NT2/D1 (cell line): Measurements from ENCODE around the gene TNFRSF13B.
"Not testable (repeated sequence)": the region's sequence is repeated elsewhere in the genome, so short reads cannot be mapped to it uniquely, and the experiment has no call there.

ENCODE experiments used
- DNase-seq: peaks from one replicate; pipeline ENCODE4 v3.0.0-alpha.2; 2011; ENCODE audit warnings: low read depth, low spot score
- H3K27me3 ChIP-seq: 2 replicates; pipeline ENCODE4 v1.6.0; 2011; ENCODE audit warnings: mild to moderate bottlenecking; ENCODE audit not compliant: insufficient read length, insufficient read depth
- H3K36me3 ChIP-seq: 2 replicates; pipeline ENCODE4 v1.6.1; 2011; ENCODE audit warnings: mild to moderate bottlenecking, low read length, mixed read lengths; ENCODE audit not compliant: insufficient read depth, insufficient read length
- H3K4me1 ChIP-seq: 2 replicates; pipeline ENCODE4 v1.5.1; 2011; ENCODE audit not compliant: insufficient read depth, insufficient read length
- H3K4me3 ChIP-seq: 2 replicates; pipeline ENCODE4 v1.5.1; 2011; ENCODE audit warnings: low read depth; ENCODE audit not compliant: insufficient read length
- H3K9ac ChIP-seq: 2 replicates; pipeline ENCODE4 v1.6.0; 2011; ENCODE audit warnings: low read depth; ENCODE audit not compliant: insufficient read length
- H3K9me3 ChIP-seq: 2 replicates; pipeline ENCODE4 v1.5.1; 2011; ENCODE audit warnings: mild to moderate bottlenecking, low read length; ENCODE audit not compliant: insufficient read depth
- SUZ12 ChIP-seq: IDR thresholded peaks from 2 replicates; pipeline ENCODE4 v1.6.1; 2011; ENCODE audit not compliant: insufficient read length, insufficient read depth; ENCODE audit errors: extremely low read depth
- YY1 ChIP-seq: IDR thresholded peaks from 2 replicates; pipeline ENCODE4 v1.6.1; 2011; ENCODE audit not compliant: insufficient read length, insufficient read depth
- ZNF274 ChIP-seq: IDR thresholded peaks from 2 replicates; pipeline ENCODE4 v1.6.1; 2011; ENCODE audit warnings: mild to moderate bottlenecking, low read depth, low read length

Gene TNFRSF13B

DNA sequence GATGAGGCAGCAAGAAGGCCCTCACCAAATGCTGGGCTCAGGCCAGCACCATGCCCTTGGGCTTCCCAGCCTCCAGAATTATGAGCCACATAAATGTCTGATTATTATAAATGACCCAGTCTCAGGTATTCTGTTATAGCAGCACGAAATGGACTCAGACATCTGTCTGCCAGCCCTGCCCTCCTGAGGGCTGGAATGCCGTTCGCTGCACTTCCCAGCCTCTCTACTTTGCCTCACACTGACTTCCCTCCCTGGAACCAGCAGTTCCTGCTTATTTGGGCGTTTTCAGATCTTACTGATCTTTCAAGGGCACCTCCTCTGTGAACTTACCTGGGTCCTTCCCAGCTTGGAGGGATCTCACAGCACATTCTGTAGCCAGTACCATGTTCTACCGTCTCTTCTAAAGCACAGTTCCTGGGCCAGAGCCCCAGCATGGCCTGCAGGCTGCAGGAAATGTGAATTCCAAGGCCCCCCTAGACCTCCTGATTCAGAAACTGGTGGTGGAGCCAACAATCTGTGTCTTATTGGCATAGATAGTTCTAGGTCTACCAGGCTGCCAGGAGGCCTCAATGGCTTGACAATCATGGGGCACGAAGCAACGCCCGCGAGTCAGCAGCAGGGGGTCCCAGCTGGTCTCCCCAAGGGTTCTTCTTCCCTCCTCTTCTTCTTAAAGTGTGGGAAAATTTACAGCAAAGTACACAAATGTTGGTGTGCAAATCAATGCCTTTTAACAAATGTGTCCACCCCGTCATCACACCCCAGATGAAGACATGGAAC lies 36.9 kb upstream of the TNFRSF13B start:
- not testable (repeated sequence) for H3K9me3 ChIP-seq, H3K36me3 ChIP-seq, H3K4me1 ChIP-seq, H3K27me3 ChIP-seq, H3K4me3 ChIP-seq, H3K9ac ChIP-seq, DNase-seq

DNA sequence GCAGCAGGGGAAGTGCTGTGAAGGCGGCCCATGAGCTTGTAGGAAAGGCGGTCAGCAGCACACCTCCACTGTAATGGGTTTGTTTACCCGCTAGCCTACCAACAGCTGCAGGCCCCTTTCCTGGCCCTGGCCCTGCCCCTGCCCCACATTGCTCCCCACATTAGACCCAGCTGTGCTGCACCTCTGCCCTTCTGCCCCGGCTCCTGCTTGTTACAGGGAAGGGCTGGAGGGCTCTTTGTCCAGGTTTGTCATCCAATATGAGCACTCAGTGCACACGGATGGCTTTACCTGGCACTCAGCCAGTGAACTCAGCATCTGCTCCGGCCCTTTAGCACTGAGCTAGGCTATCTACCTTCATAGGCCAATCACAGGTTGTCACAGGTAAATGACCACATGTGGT lies 36.0 kb upstream of the TNFRSF13B start:
- not testable (repeated sequence) for H3K9ac ChIP-seq, H3K36me3 ChIP-seq, H3K4me1 ChIP-seq, H3K9me3 ChIP-seq, H3K27me3 ChIP-seq, DNase-seq, H3K4me3 ChIP-seq

GRCh38 chr17:17004997-17005614 lies 33.2 kb upstream of the TNFRSF13B start:
- H3K4me1 ChIP-seq, H3K27me3 ChIP-seq, H3K9ac ChIP-seq, H3K4me3 ChIP-seq, H3K9me3 ChIP-seq, H3K36me3 ChIP-seq, DNase-seq: not testable (repeated sequence)

- H3K9ac ChIP-seq = no peak overlapping the region
- H3K4me1 ChIP-seq = peaks cover 7% of the 10 kb centered on the region
- DNase-seq = no peak
Measured at GRCh38 chr17:17004251-17004996, 32.5 kb upstream of the TNFRSF13B start.

DNA sequence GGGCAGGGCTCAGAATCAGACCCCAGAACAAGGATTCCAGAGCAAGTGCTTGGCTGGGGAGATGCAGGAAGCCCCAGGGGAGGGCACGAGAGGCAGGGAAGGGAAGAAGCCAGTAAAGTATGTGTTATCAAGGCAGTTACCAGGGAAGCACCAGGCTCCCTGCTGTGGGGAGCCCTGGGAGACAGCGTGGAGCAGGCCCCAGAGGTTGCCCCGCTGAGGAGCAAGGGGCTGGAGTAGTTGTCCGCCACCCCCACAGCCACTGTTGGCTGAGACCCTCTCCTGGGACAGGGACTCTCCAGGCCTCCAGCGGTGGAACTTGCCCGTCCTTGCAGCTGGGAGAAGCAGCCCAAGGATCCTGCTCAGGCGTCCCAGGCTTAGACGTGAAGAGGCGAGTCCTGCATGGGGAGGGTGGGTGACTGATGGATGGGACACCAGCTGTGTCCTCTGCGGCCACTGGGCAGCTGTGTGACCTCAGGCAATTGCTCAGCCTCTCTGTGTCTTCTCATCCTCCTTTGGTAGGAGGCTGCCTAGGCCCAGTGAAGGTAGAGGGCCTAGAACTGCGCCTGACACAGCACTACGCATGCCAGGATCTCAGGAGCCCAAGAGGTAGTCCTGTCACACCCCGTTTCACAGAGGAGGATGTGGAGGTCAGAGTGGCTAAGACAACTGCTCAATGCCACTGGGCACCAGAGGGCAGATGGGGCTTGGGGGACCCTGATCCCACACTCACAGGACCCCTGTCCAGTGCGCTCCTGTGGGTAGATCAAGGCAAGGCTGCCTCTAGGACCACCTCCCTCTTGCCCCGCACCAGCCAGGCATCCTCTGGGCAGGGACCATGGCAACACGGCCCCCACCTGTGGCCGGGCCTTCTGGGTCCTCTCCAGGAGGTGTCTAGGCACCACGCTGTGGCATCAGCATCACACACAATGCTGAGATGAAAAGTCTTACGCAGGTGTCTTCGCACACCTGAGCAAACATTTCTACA lies 31.1 kb upstream of the TNFRSF13B start:
- not testable (repeated sequence) for DNase-seq, H3K4me1 ChIP-seq

More at GRCh38 chr17:17004251-17004996, 32.5 kb upstream of the TNFRSF13B start:
- H3K36me3 ChIP-seq = no peaks in the 10 kb centered on the region
- no peaks in the 10 kb centered on the region for H3K27me3 ChIP-seq
- no peaks in the 10 kb centered on the region for H3K9me3 ChIP-seq
- H3K4me3 ChIP-seq = no peak overlapping the region
- TF ChIP-seq SUZ12 (no peak), ZNF274 (no peak), YY1 (no peak)

DNA sequence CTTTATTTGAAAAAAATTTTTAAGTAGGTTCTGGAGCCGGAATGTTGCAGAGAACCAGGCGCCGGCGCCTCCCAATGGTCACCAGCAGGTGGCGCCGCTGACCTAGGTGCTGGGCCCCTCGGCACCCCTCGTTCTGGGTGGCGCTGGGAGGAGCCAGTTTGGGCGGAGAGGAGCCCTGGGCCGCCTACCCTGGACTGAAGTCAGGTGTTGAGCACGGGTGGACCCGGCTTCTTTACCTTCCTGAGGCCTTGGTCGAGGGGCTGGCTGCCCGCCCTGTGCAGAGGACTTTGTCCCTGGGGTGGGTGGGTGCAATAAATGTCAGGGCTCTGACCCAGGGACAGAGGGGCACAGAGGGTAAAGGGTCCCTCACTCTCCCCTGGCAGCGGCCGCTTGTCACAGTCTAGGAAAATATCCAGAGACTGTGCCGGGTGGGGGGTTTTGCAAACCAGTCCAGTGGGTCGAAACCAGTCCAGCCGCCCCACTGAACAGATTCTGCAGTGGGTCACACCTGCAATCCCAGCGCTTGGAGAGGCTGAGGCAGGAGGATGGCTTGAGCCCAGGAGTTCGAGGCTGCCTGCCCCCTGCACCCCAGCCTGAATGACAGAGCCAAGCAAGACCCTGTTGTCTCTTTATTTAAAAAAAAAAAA lies 30.1 kb upstream of the TNFRSF13B start:
- TF ChIP-seq YY1 (no peak), SUZ12 (no peak), ZNF274 (no peak)
- Histone ChIP-seq H3K4me1 (peaks cover 7% of the 10 kb centered on the region), H3K9ac (no peak overlapping the region), H3K36me3 (no peaks in the 10 kb centered on the region), H3K4me3 (no peak overlapping the region), H3K27me3 (no peaks in the 10 kb centered on the region), H3K9me3 (no peaks in the 10 kb centered on the region; the same call in 1 of the 2 replicates)
- peak; percentile 27 for DNase-seq

More for the DNA sequence above, 31.1 kb upstream of the TNFRSF13B start:
- H3K4me3 ChIP-seq, H3K36me3 ChIP-seq, H3K27me3 ChIP-seq, H3K9me3 ChIP-seq, H3K9ac ChIP-seq: not testable (repeated sequence)
